A549 (cell line): ENCODE measurements around the gene SLC26A9. TPM values are rescaled to one million over a fixed set of nuclear protein-coding genes. Genes with fewer than 3 reads are reported as not detected.

ENCODE experiments used
- ATAC-seq, 2 experiments: fragments of 200-7000 bp in 1 of 2; fragments of >200 bp in 1 of 2; cut with Nextera tagmentation in 1 of 2; cut with Tn5 transposase in 1 of 2; 3 replicates each; pipeline versions ENCODE4 v1.8.0 to v1.9.1; 2018 to 2020; ENCODE audit warnings: mild to moderate bottlenecking in 1 of 2, moderate library complexity in 1 of 2
- CTCF ChIA-PET: fragments of 300-600 bp; sonication (Branson Sonifier 250); formaldehyde crosslinking; extraction: SDS; loops from one replicate; lab custom pipeline; 2021; ENCODE audit warnings: antibody characterized with exemption, inconsistent platforms; lab: Yijun Ruan, JAX
- POLR2A ChIA-PET: fragments of 350-600 bp; formaldehyde crosslinking; extraction: SDS; loops from one replicate; lab custom pipeline; 2021; ENCODE audit warnings: antibody characterized with exemption, inconsistent platforms; lab: Yijun Ruan, JAX
- DNase-seq, 2 experiments: peaks; one replicate each; pipeline versions ENCODE4 v3.0.0 to v3.0.0-alpha.2; 2011 to 2016; ENCODE audit warnings: low read depth in 1 of 2, low spot score in 1 of 2
- FAIRE-seq: peaks from 2 replicates; lab custom pipeline; 2011; peaks lifted over from hg19 to GRCh38; lab: Jason Lieb, UNC
- H3K27ac ChIP-seq, 2 experiments: fragments of >200 bp; sonication (Bioruptor Twin); formaldehyde crosslinking; 3 replicates each; pipeline ENCODE4 v1.5.1; 2016 to 2017
- H3K4me1 ChIP-seq: fragments of >200 bp; sonication (Bioruptor Twin); formaldehyde crosslinking; 3 replicates; pipeline ENCODE4 v1.6.1; 2016
- H3K4me2 ChIP-seq: fragments of >200 bp; sonication (Bioruptor Twin); formaldehyde crosslinking; 3 replicates; pipeline ENCODE4 v1.6.1; 2016
- H3K4me3 ChIP-seq: fragments of >200 bp; sonication (Bioruptor Twin); formaldehyde crosslinking; 3 replicates; pipeline ENCODE4 v1.5.1; 2016
- H3K9me3 ChIP-seq: fragments of >200 bp; sonication (Bioruptor Twin); formaldehyde crosslinking; 3 replicates; pipeline ENCODE4 v1.6.1; 2016
- BCL3 ChIP-seq: fragments of >200 bp; sonication (Bioruptor Twin); formaldehyde crosslinking; IDR thresholded peaks from 3 replicates; pipeline ENCODE4 v1.6.1; 2016
- BHLHE40 ChIP-seq: IDR thresholded peaks from 2 replicates; pipeline ENCODE4 v1.6.1; 2012; ENCODE audit warnings: low read depth, low read length, inconsistent platforms
- ESRRA ChIP-seq: fragments of 150-350 bp; IDR thresholded peaks from 2 replicates; pipeline ENCODE4 v1.6.1; 2014; ENCODE audit warnings: mild to moderate bottlenecking, low read length, borderline replicate concordance
- HES2 ChIP-seq: fragments of >200 bp; sonication (Bioruptor Twin); formaldehyde crosslinking; IDR thresholded peaks from 2 replicates; pipeline ENCODE4 v1.6.1; 2016
- HOXB5 ChIP-seq: fragments of 250-450 bp; sonication (Bioruptor Pico); IDR thresholded peaks from 2 replicates; pipeline ENCODE4 v1.5.0; 2020; ENCODE audit warnings: mild to moderate bottlenecking, moderate library complexity
- JUNB ChIP-seq: fragments of >200 bp; sonication (Bioruptor Twin); formaldehyde crosslinking; IDR thresholded peaks from 2 replicates; pipeline ENCODE4 v1.6.1; 2016
- KDM1A ChIP-seq: fragments of 200-600 bp; sonication (generic); IDR thresholded peaks from 2 replicates; pipeline ENCODE4 v1.6.1; 2016; ENCODE audit warnings: low read depth, mild to moderate bottlenecking
- NPAS2 ChIP-seq: fragments of 250-450 bp; sonication (Bioruptor Pico); IDR thresholded peaks from 2 replicates; pipeline ENCODE4 v1.8.0; 2022; ENCODE audit warnings: mild to moderate bottlenecking, moderate library complexity, borderline replicate concordance
- PBX3 ChIP-seq: IDR thresholded peaks from 2 replicates; pipeline ENCODE4 v1.6.1; 2012
- POLR2A ChIP-seq: IDR thresholded peaks from 2 replicates; pipeline ENCODE4 v1.6.1; 2012; ENCODE audit warnings: mild to moderate bottlenecking, low read length
- REST ChIP-seq: fragments of 200-600 bp; sonication (generic); IDR thresholded peaks from 2 replicates; pipeline ENCODE4 v1.6.1; 2016; ENCODE audit warnings: antibody characterized with exemption, mild to moderate bottlenecking, moderate library complexity
- RNF2 ChIP-seq: fragments of 200-600 bp; sonication (generic); IDR thresholded peaks from 2 replicates; pipeline ENCODE4 v1.6.1; 2016; ENCODE audit warnings: low read depth, mild to moderate bottlenecking, antibody characterized with exemption, moderate library complexity, borderline replicate concordance
- SREBF2 ChIP-seq: fragments of 450-650 bp; IDR thresholded peaks from 2 replicates; pipeline ENCODE4 v1.6.1; 2014; ENCODE audit warnings: mild to moderate bottlenecking, moderate library complexity
- TFCP2L1 ChIP-seq: fragments of 250-450 bp; sonication (Bioruptor Pico); IDR thresholded peaks from 2 replicates; pipeline ENCODE4 v1.5.0; 2021; ENCODE audit warnings: mild to moderate bottlenecking
- ZC3H11A ChIP-seq: fragments of 450-650 bp; IDR thresholded peaks from 2 replicates; pipeline ENCODE4 v1.6.1; 2014; ENCODE audit warnings: antibody characterized with exemption, mild to moderate bottlenecking
- WGBS: methylation state at CpG from one replicate; pipeline ENCODE4 v1.1.6; 2017; ENCODE audit errors: missing lambda C conversion rate; 5-methylcytosine and 5-hydroxymethylcytosine counted together
- polyA plus RNA-seq, 4 experiments: library from polyadenylated mRNA; depleted of rRNA in 3 of 4; stranded (reverse); fragments of >200 nt; fragmentation: RNase III in 1 of 4; extraction: RNeasy Plus Mini Kit Qiagen cat#74134 plus additional on column Dnase treatment in 1 of 4; gene quantifications; 2 replicates in 3 of 4; 3 replicates in 1 of 4; pipeline ENCODE4 v1.2.3, GENCODE V29; 2011 to 2017

SLC26A9 gene
- polyA plus RNA-seq, 2 of the 4 experiments (the other 2 are of a cell fraction) = 0.18 to 0.98 TPM

GRCh38 chr1:205991237-205991636 is 48.0 kb upstream of the SLC26A9 start:
- H3K27ac ChIP-seq = no peak overlapping the region
- ChIA-PET POLR2A (no interaction called here), CTCF (interaction anchor here (0.9 to 7.0 kb wide), 7 partner anchors 12 to 467 kb away, joined by 3 to 60 read pairs (median 4); no protein-coding TSS in a partner anchor)
- 42% methylated on average over 4 of the region's 4 CpGs for WGBS
- no peak for TF ChIP-seq REST
- no peak for TF ChIP-seq JUNB
- FAIRE-seq (no peak), ATAC-seq (no peak), DNase-seq (no peak)
- no peak overlapping the region for H3K4me2 ChIP-seq
- no peaks in the 10 kb centered on the region for H3K4me1 ChIP-seq
- no peaks in the 10 kb centered on the region for H3K9me3 ChIP-seq
- no peak overlapping the region for H3K4me3 ChIP-seq

GRCh38 chr1:205990226-205990625 is 47.0 kb upstream of the SLC26A9 start:
- 35% methylated on average over 2 of the region's 2 CpGs for WGBS
- TF ChIP-seq ESRRA (no peak), BHLHE40 (no peak), RNF2 (no peak), BCL3 (no peak), HOXB5 (CRISPR knock-in tag) (no peak), HES2 (no peak), SREBF2 (no peak), TFCP2L1 (CRISPR knock-in tag) (no peak), PBX3 (no peak), KDM1A (no peak), ZC3H11A (no peak)
- Histone ChIP-seq H3K27ac (no peak overlapping the region), H3K4me3 (no peak overlapping the region), H3K9me3 (no peaks in the 10 kb centered on the region), H3K4me2 (no peak overlapping the region), H3K4me1 (no peaks in the 10 kb centered on the region)
- CTCF ChIA-PET = interaction anchor here (0.6 to 7.0 kb wide), 7 partner anchors 9 to 198 kb away, joined by 3 to 60 read pairs (median 3); no protein-coding TSS in a partner anchor
- FAIRE-seq (no peak), DNase-seq (no peak), ATAC-seq (no peak)
- POLR2A ChIA-PET = no interaction called here

GRCh38 chr1:205989786-205990185 is 46.5 kb upstream of the SLC26A9 start:
- FAIRE-seq (no peak), DNase-seq (no peak), ATAC-seq (no peak)
- TF ChIP-seq POLR2A (no peak), ESRRA (no peak), NPAS2 (no peak)
- 36% methylated on average over 5 of the region's 5 CpGs for WGBS
- Histone ChIP-seq H3K27ac (no peak overlapping the region), H3K4me2 (no peak overlapping the region), H3K4me1 (no peaks in the 10 kb centered on the region), H3K9me3 (no peaks in the 10 kb centered on the region), H3K4me3 (no peak overlapping the region)
- ChIA-PET CTCF (interaction anchor here (0.6 to 7.0 kb wide), 7 partner anchors 10 to 197 kb away, joined by 3 to 60 read pairs (median 3); no protein-coding TSS in a partner anchor), POLR2A (no interaction called here)
